ENCODE data around the gene BCR.

DNA sequence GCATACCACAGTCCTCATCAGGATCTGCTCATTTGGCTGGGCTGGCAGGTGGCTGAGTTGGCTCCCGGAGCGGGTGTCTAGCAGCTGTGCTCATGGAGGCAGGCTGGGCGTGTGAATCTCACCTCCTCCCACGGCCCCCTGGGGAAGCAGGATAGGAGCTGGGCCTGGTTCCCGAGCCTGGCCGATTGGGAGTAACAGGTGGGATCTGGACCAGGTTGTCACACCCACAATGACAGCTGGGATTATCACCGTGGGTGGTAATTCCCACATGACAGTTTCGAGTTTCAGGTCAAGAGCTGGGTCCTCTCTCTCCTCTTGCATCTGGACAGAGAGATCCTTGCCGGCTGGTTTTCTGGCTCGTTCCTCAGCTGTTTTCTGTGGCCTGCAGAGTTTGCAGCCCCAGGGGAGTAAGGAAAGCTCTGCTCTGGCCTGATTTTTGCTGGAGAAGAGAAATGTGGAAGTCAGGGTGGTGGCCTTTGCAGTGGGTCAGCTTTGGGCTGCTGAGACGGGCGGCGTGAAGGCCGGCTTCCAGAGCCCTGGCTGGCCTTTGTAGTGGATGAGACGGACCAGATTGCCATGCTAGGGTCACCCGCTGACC lies 57.0 kb downstream of the BCR start:
- TF ChIP-seq, protein P1, sequence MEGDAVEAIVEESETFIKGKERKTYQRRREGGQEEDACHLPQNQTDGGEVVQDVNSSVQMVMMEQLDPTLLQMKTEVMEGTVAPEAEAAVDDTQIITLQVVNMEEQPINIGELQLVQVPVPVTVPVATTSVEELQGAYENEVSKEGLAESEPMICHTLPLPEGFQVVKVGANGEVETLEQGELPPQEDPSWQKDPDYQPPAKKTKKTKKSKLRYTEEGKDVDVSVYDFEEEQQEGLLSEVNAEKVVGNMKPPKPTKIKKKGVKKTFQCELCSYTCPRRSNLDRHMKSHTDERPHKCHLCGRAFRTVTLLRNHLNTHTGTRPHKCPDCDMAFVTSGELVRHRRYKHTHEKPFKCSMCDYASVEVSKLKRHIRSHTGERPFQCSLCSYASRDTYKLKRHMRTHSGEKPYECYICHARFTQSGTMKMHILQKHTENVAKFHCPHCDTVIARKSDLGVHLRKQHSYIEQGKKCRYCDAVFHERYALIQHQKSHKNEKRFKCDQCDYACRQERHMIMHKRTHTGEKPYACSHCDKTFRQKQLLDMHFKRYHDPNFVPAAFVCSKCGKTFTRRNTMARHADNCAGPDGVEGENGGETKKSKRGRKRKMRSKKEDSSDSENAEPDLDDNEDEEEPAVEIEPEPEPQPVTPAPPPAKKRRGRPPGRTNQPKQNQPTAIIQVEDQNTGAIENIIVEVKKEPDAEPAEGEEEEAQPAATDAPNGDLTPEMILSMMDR (IDR thresholded peaks at IDR 0.05; ENCODE audit: insufficient read depth, low read length, poor library complexity, severe bottlenecking), result no peak
- no peak for TF ChIP-seq EZH2phosphoT487 (conservative IDR thresholded peaks at IDR 0.05; ENCODE audit: low read length)
